HepG2 (cell line): ENCODE data around the gene PLD6. TPM values are rescaled to one million over a fixed set of nuclear protein-coding genes. Genes with fewer than 3 reads are reported as not detected.

ENCODE experiments used
- AKAP8 ChIP-seq: sonication (generic); formaldehyde crosslinking; IDR thresholded peaks from 2 replicates; pipeline ENCODE4 v1.5.1; 2020; ENCODE audit warnings: mild to moderate bottlenecking, missing genetic modification reagents
- ARID5B ChIP-seq: IDR thresholded peaks from 2 replicates; pipeline ENCODE4 v1.4.0; 2020; ENCODE audit warnings: mild to moderate bottlenecking, missing genetic modification reagents
- ATF1 ChIP-seq: IDR thresholded peaks from 2 replicates; pipeline ENCODE4 v1.6.1; 2016; ENCODE audit warnings: mild to moderate bottlenecking, control low read depth
- BCL3 ChIP-seq: sonication (generic); formaldehyde crosslinking; IDR thresholded peaks from 2 replicates; pipeline ENCODE4 v1.5.1; 2020; ENCODE audit warnings: mild to moderate bottlenecking, missing genetic modification reagents, moderate library complexity
- DDIT3 ChIP-seq: sonication (generic); formaldehyde crosslinking; IDR thresholded peaks from 2 replicates; pipeline ENCODE4 v1.4.0; 2020; ENCODE audit warnings: mild to moderate bottlenecking, missing genetic modification reagents
- HMGA1 ChIP-seq: sonication (generic); formaldehyde crosslinking; conservative IDR thresholded peaks from 2 replicates; pipeline ENCODE4 v1.4.0; 2020; ENCODE audit warnings: missing genetic modification reagents
- HNRNPLL ChIP-seq: fragments of 200-400 bp; formaldehyde crosslinking; IDR thresholded peaks from 2 replicates; pipeline ENCODE4 v1.6.1; 2017; ENCODE audit warnings: mild to moderate bottlenecking, low read depth, low read length; ENCODE audit not compliant: poor library complexity, severe bottlenecking
- JUND ChIP-seq: sonication (generic); formaldehyde crosslinking; IDR thresholded peaks from 2 replicates; pipeline ENCODE4 v1.8.0; 2022; ENCODE audit warnings: mild to moderate bottlenecking, missing genetic modification reagents
- MLX ChIP-seq: IDR thresholded peaks from 2 replicates; pipeline ENCODE4 v1.6.1; 2016
- MTA3 ChIP-seq: sonication (generic); formaldehyde crosslinking; IDR thresholded peaks from 2 replicates; pipeline ENCODE4 v1.4.0; 2020; ENCODE audit warnings: missing genetic modification reagents
- MYNN ChIP-seq: sonication (generic); formaldehyde crosslinking; IDR thresholded peaks from 2 replicates; pipeline ENCODE4 v1.4.0; 2020; ENCODE audit warnings: mild to moderate bottlenecking, low read depth, missing genetic modification reagents
- PLSCR1 ChIP-seq: sonication (generic); formaldehyde crosslinking; IDR thresholded peaks from 2 replicates; pipeline ENCODE4 v1.5.0; 2020; ENCODE audit warnings: missing genetic modification reagents, mild to moderate bottlenecking, borderline replicate concordance
- REL ChIP-seq: sonication (generic); formaldehyde crosslinking; conservative IDR thresholded peaks from 2 replicates; pipeline ENCODE4 v1.8.0; 2022; ENCODE audit warnings: mild to moderate bottlenecking, missing genetic modification reagents, moderate library complexity
- SOX5 ChIP-seq: IDR thresholded peaks from 2 replicates; pipeline ENCODE4 v1.6.1; 2016; ENCODE audit warnings: borderline replicate concordance
- SSRP1 ChIP-seq: IDR thresholded peaks from 2 replicates; pipeline ENCODE4 v1.6.1; 2016; ENCODE audit warnings: control low read depth
- ZKSCAN8 ChIP-seq: IDR thresholded peaks from 2 replicates; pipeline ENCODE4 v1.6.1; 2016; ENCODE audit warnings: borderline replicate concordance, missing genetic modification reagents, missing compliant biosample characterization
- ZNF20 ChIP-seq: sonication (generic); formaldehyde crosslinking; IDR thresholded peaks from 2 replicates; pipeline ENCODE4 v1.4.0; 2020; ENCODE audit warnings: mild to moderate bottlenecking, moderate library complexity, missing genetic modification reagents
- ZNF230 ChIP-seq: sonication (generic); formaldehyde crosslinking; IDR thresholded peaks from 2 replicates; pipeline ENCODE4 v1.4.0; 2020; ENCODE audit warnings: mild to moderate bottlenecking, missing genetic modification reagents
- ZNF546 ChIP-seq: sonication (generic); formaldehyde crosslinking; conservative IDR thresholded peaks from 2 replicates; pipeline ENCODE4 v1.8.1; 2023; ENCODE audit warnings: mild to moderate bottlenecking, missing genetic modification reagents
- ZNF639 ChIP-seq: conservative IDR thresholded peaks from 2 replicates; pipeline ENCODE4 v1.6.1; 2018; ENCODE audit warnings: missing genetic modification reagents
- ZNF670 ChIP-seq: sonication (generic); formaldehyde crosslinking; IDR thresholded peaks from 2 replicates; pipeline ENCODE4 v1.8.0; 2022; ENCODE audit warnings: mild to moderate bottlenecking, missing genetic modification reagents, borderline replicate concordance
- ZNF777 ChIP-seq: sonication (generic); formaldehyde crosslinking; IDR thresholded peaks from 2 replicates; pipeline ENCODE4 v1.4.0; 2020; ENCODE audit warnings: missing genetic modification reagents
- polyA plus RNA-seq, 8 experiments: library from polyadenylated mRNA; depleted of rRNA in 3 of 8; stranded (reverse) in 7 of 8; unstranded in 1 of 8; fragments of >200 nt; fragmentation: Illumina TruSeq in 4 of 8; extraction: Trizol in 4 of 8; gene quantifications; 2 replicates each; pipeline versions ENCODE4 v1.2.1 to v1.2.3, GENCODE V29; 2011 to 2016; ENCODE audit warnings: low read depth in 4 of 8, missing spikeins in 1 of 8, mixed read lengths in 1 of 8; ENCODE audit not compliant: insufficient read depth in 1 of 8
- total RNA-seq, 5 experiments: library from RNA; depleted of rRNA; stranded (reverse); fragments of >200 nt; fragmentation: Illumina TruSeq; extraction: Trizol; gene quantifications; 2 replicates each; pipeline ENCODE4 v1.2.3, GENCODE V29; 2016; ENCODE audit warnings: low read depth in 1 of 5

PLD6 gene
- total and polyA plus RNA-seq, 2 of the 13 experiments (the other 11 are each of a cell fraction or from before 2014, with no cell fraction given): 5.2 to 11.4 TPM

GRCh38 chr17:17206124-17206912 lies at the start of gene PLD6 (continued):
- no peak for TF ChIP-seq MTA3 (CRISPR knock-in tag)
- TF ChIP-seq ZNF777 (CRISPR knock-in tag): peak; percentile 70
- no peak; the same call in 1 of the 2 replicates for TF ChIP-seq ZNF670 (CRISPR knock-in tag)
- peak; percentile 58; the same call in 1 of the 2 replicates for TF ChIP-seq ARID5B (CRISPR knock-in tag)
- peak; percentile 99 for TF ChIP-seq REL (CRISPR knock-in tag)
- no peak; the same call in 1 of the 2 replicates for TF ChIP-seq PLSCR1
- TF ChIP-seq DDIT3 (CRISPR knock-in tag): no peak
- TF ChIP-seq ZNF20 (CRISPR knock-in tag): no peak
- no peak for TF ChIP-seq HMGA1
- TF ChIP-seq ATF1 (CRISPR knock-in tag): no peak
- no peak; the same call in none of the 2 replicates for TF ChIP-seq ZNF230 (CRISPR knock-in tag)
- 0 out of 2 replicates have a peak, but pooled peaks have one; percentile 31 for TF ChIP-seq SSRP1 (CRISPR knock-in tag)
- TF ChIP-seq ZNF546 (CRISPR knock-in tag): peak; percentile 91
- TF ChIP-seq BCL3 (CRISPR knock-in tag): peak; percentile 83
- no peak for TF ChIP-seq ZKSCAN8 (CRISPR knock-in tag)
- TF ChIP-seq SOX5 (CRISPR knock-in tag): 0 out of 2 replicates have a peak, but pooled peaks have one; percentile 45
- TF ChIP-seq MYNN (CRISPR knock-in tag): no peak
- TF ChIP-seq ZNF639 (CRISPR knock-in tag): no peak; the same call in 1 of the 2 replicates
- peak; percentile 96; the same call in 1 of the 2 replicates for TF ChIP-seq AKAP8 (CRISPR knock-in tag)
- peak; percentile 92 for TF ChIP-seq MLX
- peak; percentile 71 for TF ChIP-seq HNRNPLL
- TF ChIP-seq JUND (CRISPR knock-in tag): peak; percentile 73
